CD4-positive, alpha-beta T cell (primary cell): ENCODE results near the gene TLR7. TPM values are rescaled to one million over a fixed set of nuclear protein-coding genes. Genes with fewer than 3 reads are reported as not detected.

Experiments used
- ATAC-seq: fragments of 200-7000 bp; cut with Tn5 transposase; one replicate; pipeline ENCODE4 v1.10.0; 2022; ENCODE audit warnings: mild to moderate bottlenecking; ENCODE audit not compliant: poor library complexity
- CTCF ChIA-PET: fragments of 350-600 bp; sonication (Branson Sonifier 250); formaldehyde crosslinking; loops from one replicate; lab custom pipeline; 2021; ENCODE audit warnings: antibody characterized with exemption, inconsistent platforms; lab: Charles Lee
- POLR2A ChIA-PET: fragments of 350-600 bp; sonication (Branson Sonifier 250); formaldehyde crosslinking; loops from one replicate; lab custom pipeline; 2021; ENCODE audit warnings: antibody characterized with exemption, inconsistent platforms; lab: Charles Lee
- DNase-seq, 14 experiments: peaks; one replicate each; pipeline ENCODE4 v3.0.0-alpha.2; 2013 to 2020; ENCODE audit warnings: mixed read lengths in 2 of 14
- H3K27ac ChIP-seq, 2 donors: one replicate each; pipeline versions ENCODE4 v1.5.1 to v1.7.0; 2013; ENCODE audit warnings: low read length in 2 of 2, low read depth in 1 of 2, mild to moderate bottlenecking in 1 of 2
- H3K27me3 ChIP-seq, 2 experiments: 1 replicate in 1 of 2; 2 replicates in 1 of 2; pipeline versions ENCODE4 v1.6.1 to v1.7.0; 2013; ENCODE audit warnings: low read length in 2 of 2, control low read depth in 1 of 2, mild to moderate bottlenecking in 1 of 2, moderate library complexity in 1 of 2; ENCODE audit not compliant: insufficient read depth in 2 of 2, control insufficient read depth in 1 of 2
- H3K36me3 ChIP-seq: one replicate; pipeline ENCODE4 v1.6.1; 2013; ENCODE audit warnings: low read length, control low read depth; ENCODE audit not compliant: insufficient read depth
- H3K4me1 ChIP-seq: one replicate; pipeline ENCODE4 v1.6.1; 2013; ENCODE audit warnings: low read length, control low read depth; ENCODE audit not compliant: insufficient read depth
- H3K4me3 ChIP-seq: one replicate; pipeline ENCODE4 v1.5.1; 2013; ENCODE audit warnings: mild to moderate bottlenecking, low read length, moderate library complexity
- H3K9me3 ChIP-seq, 2 experiments: 1 replicate in 1 of 2; 2 replicates in 1 of 2; pipeline versions ENCODE4 v1.6.1 to v1.7.0; 2013; ENCODE audit warnings: low read length in 2 of 2, mild to moderate bottlenecking in 2 of 2, control low read depth in 1 of 2, moderate library complexity in 1 of 2; ENCODE audit not compliant: control insufficient read depth in 1 of 2, insufficient read depth in 1 of 2
- H3K27ac Mint-ChIP-seq: one replicate; pipeline ENCODE4 v1.8.0; 2020; ENCODE audit warnings: mixed read lengths
- H3K27me3 Mint-ChIP-seq: one replicate; pipeline ENCODE4 v1.8.0; 2021; ENCODE audit warnings: mixed read lengths
- H3K36me3 Mint-ChIP-seq: one replicate; pipeline ENCODE4 v1.8.0; 2021; ENCODE audit warnings: low read depth, mixed read lengths
- H3K4me1 Mint-ChIP-seq: one replicate; pipeline ENCODE4 v1.8.0; 2021; ENCODE audit warnings: low read depth, mixed read lengths
- H3K4me3 Mint-ChIP-seq: one replicate; pipeline ENCODE4 v1.8.0; 2020; ENCODE audit warnings: mild to moderate bottlenecking, mixed read lengths
- H3K9me3 Mint-ChIP-seq: one replicate; pipeline ENCODE4 v1.8.0; 2020; ENCODE audit warnings: mixed read lengths
- CTCF ChIP-seq: fragments of 200-600 bp; IDR thresholded peaks from one replicate; pipeline ENCODE4 v1.8.0; 2022; ENCODE audit warnings: antibody characterized with exemption, mild to moderate bottlenecking
- intact Hi-C, 2 experiments: fragments of 100-400 bp; cut with DNase I in 1 of 2; cut with micrococcal nuclease in 1 of 2; formaldehyde crosslinking; loops; one replicate each; pipeline versions ENCODE4 v1.15.1 to v1.9.0; 2023 to 2025; cut with DNase I, micrococcal nuclease
- total RNA-seq, 174 experiments: library from RNA in 2 of 174; stranded (reverse) in 2 of 174; gene quantifications; one replicate each; pipeline ENCODE4 v1.2.3 and lab custom pipeline; 2021 to 2026

The TLR7 gene
- total RNA-seq, 2 experiments from 2014 or later: 0.06 TPM; not detected in 1

GRCh38 chrX:12865359-12865758 lies 1.5 kb upstream of the TLR7 start:
- no peak overlapping the region for H3K27ac Mint-ChIP-seq
- no peaks in the 10 kb centered on the region for H3K27me3 Mint-ChIP-seq
- Histone ChIP-seq H3K27me3 (peaks cover 0 to 4% of the 10 kb centered on the region in 2 experiments), H3K4me1 (no peaks in the 10 kb centered on the region), H3K4me3 (no peak overlapping the region), H3K27ac (no peak overlapping the region), H3K9me3 (peaks cover 0 to 5% of the 10 kb centered on the region in 2 experiments), H3K36me3 (no peaks in the 10 kb centered on the region)
- ChIA-PET POLR2A (no interaction called here), CTCF (no interaction called here)
- no peak overlapping the region for H3K4me3 Mint-ChIP-seq
- intact Hi-C loops: no loop called here
- no peaks in the 10 kb centered on the region for H3K36me3 Mint-ChIP-seq
- no peaks in the 10 kb centered on the region for H3K9me3 Mint-ChIP-seq
- ATAC-seq (no peak), DNase-seq (peak in 1 of 14 experiments; percentile 5)
- TF ChIP-seq CTCF: no peak
- no peaks in the 10 kb centered on the region for H3K4me1 Mint-ChIP-seq

DNA sequence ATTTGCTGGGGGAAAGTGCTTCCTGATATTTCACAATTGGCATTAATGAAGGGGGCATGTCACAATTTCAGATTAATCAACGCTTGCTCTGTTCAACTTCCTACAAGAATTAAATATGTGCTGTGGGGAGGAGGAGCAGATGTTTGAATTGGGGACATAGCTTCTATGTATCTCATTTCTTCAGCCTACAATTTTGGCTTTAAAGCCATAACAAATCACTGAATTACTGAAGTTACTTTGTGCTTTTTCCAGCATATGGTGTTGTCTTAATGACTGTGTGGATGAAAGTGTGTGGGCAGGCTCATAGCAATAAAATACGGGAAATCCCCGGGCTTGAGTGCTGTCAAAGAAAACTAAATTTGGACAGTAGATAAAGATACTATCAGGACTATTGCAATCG lies 813 bp downstream of the TLR7 start:
- TF ChIP-seq CTCF: no peak
- H3K9me3 ChIP-seq: peaks cover 0 to 5% of the 10 kb centered on the region in 2 experiments
- H3K36me3 ChIP-seq: no peaks in the 10 kb centered on the region
- CTCF ChIA-PET: no interaction called here
- DNase-seq (no peak), ATAC-seq (no peak)
- Mint-ChIP-seq H3K27me3 (no peaks in the 10 kb centered on the region), H3K4me3 (no peak overlapping the region), H3K4me1 (no peaks in the 10 kb centered on the region), H3K9me3 (no peaks in the 10 kb centered on the region), H3K27ac (no peak overlapping the region), H3K36me3 (no peaks in the 10 kb centered on the region)
- no peaks in the 10 kb centered on the region for H3K4me1 ChIP-seq
- no peak overlapping the region for H3K4me3 ChIP-seq
- intact Hi-C loops: no loop called here
- peaks cover 0 to 4% of the 10 kb centered on the region in 2 experiments for H3K27me3 ChIP-seq
- POLR2A ChIA-PET: no interaction called here
- no peak overlapping the region for H3K27ac ChIP-seq

- ChIA-PET CTCF (no interaction called here), POLR2A (no interaction called here)
- H3K4me3 Mint-ChIP-seq: no peak overlapping the region
- peaks cover 0 to 4% of the 10 kb centered on the region in 2 experiments for H3K27me3 ChIP-seq
- no peak overlapping the region for H3K4me3 ChIP-seq
- H3K27ac Mint-ChIP-seq: no peak overlapping the region
- no peaks in the 10 kb centered on the region for H3K36me3 ChIP-seq
- H3K27ac ChIP-seq: no peak overlapping the region
- no peak for TF ChIP-seq CTCF
- no peaks in the 10 kb centered on the region for H3K27me3 Mint-ChIP-seq
- H3K36me3 Mint-ChIP-seq: no peaks in the 10 kb centered on the region
- ATAC-seq: no peak
- DNase-seq: no peak
- H3K9me3 ChIP-seq: peaks cover 0 to 3% of the 10 kb centered on the region in 2 experiments
- no peaks in the 10 kb centered on the region for H3K4me1 Mint-ChIP-seq
- no peaks in the 10 kb centered on the region for H3K4me1 ChIP-seq
- intact Hi-C loops: no loop called here
- H3K9me3 Mint-ChIP-seq: no peaks in the 10 kb centered on the region
Observed at GRCh38 chrX:12868747-12869146, 1.9 kb downstream of the TLR7 start.
